ENCODE data around the gene SPECC1.

- TF ChIP-seq POLR2AphosphoS5 (IDR thresholded peaks at IDR 0.05; ENCODE audit: low read length) (no peak), SREBF1 (IDR thresholded peaks at IDR 0.05; ENCODE audit: low read length) (no peak), CTCF (IDR thresholded peaks at IDR 0.05 in 2 of 3, conservative IDR thresholded peaks at IDR 0.05 in 1 of 3; ENCODE audit: control insufficient read depth in 2 of 3, extremely low read depth in 1 of 3, insufficient read depth in 1 of 3, low read depth in 3 of 3, low read length in 3 of 3) (no peak), TAF1 (IDR thresholded peaks at IDR 0.05; ENCODE audit: borderline replicate concordance, low read depth, low read length) (no peak), POLR2A (IDR thresholded peaks at IDR 0.05; ENCODE audit: low read depth, low read length) (no peak), CEBPZ (IDR thresholded peaks at IDR 0.05; ENCODE audit: low read depth, low read length) (no peak), SRF (IDR thresholded peaks at IDR 0.05; ENCODE audit: low read depth in 2 of 2, low read length in 2 of 2) (no peak), ATF7 (IDR thresholded peaks at IDR 0.05; ENCODE audit: low read depth) (no peak), EZH2 (IDR thresholded peaks at IDR 0.05; ENCODE audit: borderline replicate concordance, control insufficient read depth, low read depth, low read length) (no peak), USF2 (IDR thresholded peaks at IDR 0.05; ENCODE audit: borderline replicate concordance, low read depth, low read length) (no peak), ZNF24 (IDR thresholded peaks at IDR 0.05) (no peak), RFX5 (IDR thresholded peaks at IDR 0.05; ENCODE audit: low read depth, low read length) (no peak), ZNF274 (IDR thresholded peaks at IDR 0.05; ENCODE audit: insufficient read depth, insufficient read length) (no peak), SPI1 (IDR thresholded peaks at IDR 0.05; ENCODE audit: borderline replicate concordance, insufficient read depth, low read depth, low read length) (no peak)
These were observed 255.8 kb downstream of the SPECC1 start for GRCh38 chr17:20264996-20265395.
